Left ventricle myocardium inferior (tissue), 1 donor: ENCODE measurements around the gene SNX11. TPM values are rescaled to one million over a fixed set of nuclear protein-coding genes. Genes with fewer than 3 reads are reported as not detected.

Source experiments
- DNase-seq: peaks from one replicate; pipeline ENCODE4 v3.0.0-alpha.2; 2020
- H3K27ac ChIP-seq: fragments of 200-600 bp; replicated peaks from 2 replicates; pipeline ENCODE4 v1.8.0; 2021
- H3K27me3 ChIP-seq: fragments of 200-600 bp; 2 replicates; pipeline ENCODE4 v1.8.0; 2021; ENCODE audit warnings: low read depth
- H3K36me3 ChIP-seq: fragments of 200-600 bp; 2 replicates; pipeline ENCODE4 v1.8.0; 2021
- H3K4me1 ChIP-seq: fragments of 200-600 bp; 2 replicates; pipeline ENCODE4 v1.8.0; 2021
- H3K4me3 ChIP-seq: fragments of 200-600 bp; 2 replicates; pipeline ENCODE4 v1.8.0; 2021; ENCODE audit warnings: mild to moderate bottlenecking, moderate library complexity
- H3K9me3 ChIP-seq: fragments of 200-600 bp; replicated peaks from 2 replicates; pipeline ENCODE4 v1.8.0; 2021
- intact Hi-C: fragments of 100-400 bp; cut with micrococcal nuclease; formaldehyde crosslinking; loops from one replicate; pipeline ENCODE4 v1.11.0; 2022
- microRNA-seq: library from miRNA; unstranded; fragments of <30 nt; microRNA quantifications from one replicate; pipeline ENCODE4 v1.2.0, GENCODE V29; 2020
- total RNA-seq: library from RNA; stranded (reverse); fragmentation: NEBNext Ultra II Directional; extraction: Animal tissue kit (Norgen Biotek cat#: 25700); gene quantifications from one replicate; pipeline ENCODE4 v1.2.1, GENCODE V29; 2021
- TF ChIP-seq, protein P1 (sequence below): fragments of 200-600 bp; IDR thresholded peaks from 2 replicates; pipeline ENCODE4 v1.8.0; 2021; ENCODE audit warnings: antibody characterized with exemption, mild to moderate bottlenecking, borderline replicate concordance
- donor health status: DM: no; HTN: yes; CAD: no; lungs with severe emphysema.

The SNX11 gene
- total RNA-seq, 1 donor from 2014 or later: 11.3 TPM

- intact Hi-C loops: no loop called here
- H3K9me3 ChIP-seq: no peaks in the 10 kb centered on the region
- TF ChIP-seq, protein P1, sequence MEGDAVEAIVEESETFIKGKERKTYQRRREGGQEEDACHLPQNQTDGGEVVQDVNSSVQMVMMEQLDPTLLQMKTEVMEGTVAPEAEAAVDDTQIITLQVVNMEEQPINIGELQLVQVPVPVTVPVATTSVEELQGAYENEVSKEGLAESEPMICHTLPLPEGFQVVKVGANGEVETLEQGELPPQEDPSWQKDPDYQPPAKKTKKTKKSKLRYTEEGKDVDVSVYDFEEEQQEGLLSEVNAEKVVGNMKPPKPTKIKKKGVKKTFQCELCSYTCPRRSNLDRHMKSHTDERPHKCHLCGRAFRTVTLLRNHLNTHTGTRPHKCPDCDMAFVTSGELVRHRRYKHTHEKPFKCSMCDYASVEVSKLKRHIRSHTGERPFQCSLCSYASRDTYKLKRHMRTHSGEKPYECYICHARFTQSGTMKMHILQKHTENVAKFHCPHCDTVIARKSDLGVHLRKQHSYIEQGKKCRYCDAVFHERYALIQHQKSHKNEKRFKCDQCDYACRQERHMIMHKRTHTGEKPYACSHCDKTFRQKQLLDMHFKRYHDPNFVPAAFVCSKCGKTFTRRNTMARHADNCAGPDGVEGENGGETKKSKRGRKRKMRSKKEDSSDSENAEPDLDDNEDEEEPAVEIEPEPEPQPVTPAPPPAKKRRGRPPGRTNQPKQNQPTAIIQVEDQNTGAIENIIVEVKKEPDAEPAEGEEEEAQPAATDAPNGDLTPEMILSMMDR: no peak
- DNase-seq: no peak
- H3K27ac ChIP-seq: no peak overlapping the region
- H3K4me1 ChIP-seq: no peaks in the 10 kb centered on the region
- H3K36me3 ChIP-seq: no peaks in the 10 kb centered on the region
- no peak overlapping the region for H3K4me3 ChIP-seq
- peaks cover 86% of the 10 kb centered on the region for H3K27me3 ChIP-seq
These were observed 62.4 kb downstream of the SNX11 start for GRCh38 chr17:48169926-48170325.

Small RNA genes lying within 50 kb of the gene (microRNA-seq; reads per million reads assigned to microRNA genes)
- gene MIR1203: not detected

Other genes with a start within 250 kb of the SNX11 start
- 13.9 TPM for gene SP2, start 211.5 kb upstream of the SNX11 start, total RNA-seq
- gene PNPO, start 166.2 kb upstream of the SNX11 start, total RNA-seq: 25.3 TPM
- 0.14 TPM for gene PRR15L, start 149.9 kb upstream of the SNX11 start, total RNA-seq
- gene CDK5RAP3, start 136.7 kb upstream of the SNX11 start, total RNA-seq: 50.1 TPM
- 50.6 TPM for gene COPZ2, start 70.0 kb upstream of the SNX11 start, total RNA-seq
- 895 TPM for gene NFE2L1, start 59.4 kb upstream of the SNX11 start, total RNA-seq
- 33.0 TPM for gene CBX1, start 6.3 kb upstream of the SNX11 start, total RNA-seq